Coronary artery (tissue), 2 donors: ENCODE measurements around the gene CHST9.
"Not testable (repeated sequence)": the region's sequence is repeated elsewhere in the genome, so short reads cannot be mapped to it uniquely, and the experiment has no call there.

ENCODE experiments used
- DNase-seq: peaks from one replicate; pipeline ENCODE4 v3.0.0-alpha.2; 2017; ENCODE audit warnings: low spot score
- H3K27ac ChIP-seq, 2 donors: fragments of 200-600 bp; sonication (generic); one replicate each; pipeline ENCODE4 v1.5.1; 2016 to 2019
- H3K4me3 ChIP-seq: fragments of 200-600 bp; sonication (generic); 2 replicates; pipeline ENCODE4 v1.5.1; 2016; ENCODE audit warnings: mild to moderate bottlenecking, moderate library complexity
- TF ChIP-seq, protein P1 (sequence below): fragments of 200-600 bp; sonication (generic); IDR thresholded peaks from one replicate; pipeline ENCODE4 v1.5.1; 2019; ENCODE audit warnings: antibody characterized with exemption

Gene CHST9

DNA sequence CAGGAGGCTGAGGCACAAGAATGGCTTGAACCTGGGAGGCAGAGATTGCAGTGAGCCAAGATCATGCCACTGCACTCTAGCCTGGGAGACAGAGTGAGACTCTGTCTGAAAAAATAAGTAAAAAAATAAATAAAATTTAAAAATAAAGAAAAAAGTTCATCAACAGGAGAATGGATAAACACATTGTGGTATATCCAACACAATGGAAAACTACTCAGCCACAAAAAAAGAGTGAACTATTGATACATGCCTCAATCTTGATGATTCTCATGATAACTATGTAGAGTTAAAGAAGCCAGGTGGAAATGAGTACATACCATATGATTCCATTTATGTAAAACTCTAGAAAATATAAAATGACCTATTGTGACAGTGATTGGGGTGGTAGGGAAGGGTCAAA, 195.3 kb downstream of the CHST9 start:
- Histone ChIP-seq H3K4me3 (no peak overlapping the region), H3K27ac (no peak overlapping the region)
- no peak for DNase-seq
- TF ChIP-seq, protein P1, sequence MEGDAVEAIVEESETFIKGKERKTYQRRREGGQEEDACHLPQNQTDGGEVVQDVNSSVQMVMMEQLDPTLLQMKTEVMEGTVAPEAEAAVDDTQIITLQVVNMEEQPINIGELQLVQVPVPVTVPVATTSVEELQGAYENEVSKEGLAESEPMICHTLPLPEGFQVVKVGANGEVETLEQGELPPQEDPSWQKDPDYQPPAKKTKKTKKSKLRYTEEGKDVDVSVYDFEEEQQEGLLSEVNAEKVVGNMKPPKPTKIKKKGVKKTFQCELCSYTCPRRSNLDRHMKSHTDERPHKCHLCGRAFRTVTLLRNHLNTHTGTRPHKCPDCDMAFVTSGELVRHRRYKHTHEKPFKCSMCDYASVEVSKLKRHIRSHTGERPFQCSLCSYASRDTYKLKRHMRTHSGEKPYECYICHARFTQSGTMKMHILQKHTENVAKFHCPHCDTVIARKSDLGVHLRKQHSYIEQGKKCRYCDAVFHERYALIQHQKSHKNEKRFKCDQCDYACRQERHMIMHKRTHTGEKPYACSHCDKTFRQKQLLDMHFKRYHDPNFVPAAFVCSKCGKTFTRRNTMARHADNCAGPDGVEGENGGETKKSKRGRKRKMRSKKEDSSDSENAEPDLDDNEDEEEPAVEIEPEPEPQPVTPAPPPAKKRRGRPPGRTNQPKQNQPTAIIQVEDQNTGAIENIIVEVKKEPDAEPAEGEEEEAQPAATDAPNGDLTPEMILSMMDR: no peak

DNA sequence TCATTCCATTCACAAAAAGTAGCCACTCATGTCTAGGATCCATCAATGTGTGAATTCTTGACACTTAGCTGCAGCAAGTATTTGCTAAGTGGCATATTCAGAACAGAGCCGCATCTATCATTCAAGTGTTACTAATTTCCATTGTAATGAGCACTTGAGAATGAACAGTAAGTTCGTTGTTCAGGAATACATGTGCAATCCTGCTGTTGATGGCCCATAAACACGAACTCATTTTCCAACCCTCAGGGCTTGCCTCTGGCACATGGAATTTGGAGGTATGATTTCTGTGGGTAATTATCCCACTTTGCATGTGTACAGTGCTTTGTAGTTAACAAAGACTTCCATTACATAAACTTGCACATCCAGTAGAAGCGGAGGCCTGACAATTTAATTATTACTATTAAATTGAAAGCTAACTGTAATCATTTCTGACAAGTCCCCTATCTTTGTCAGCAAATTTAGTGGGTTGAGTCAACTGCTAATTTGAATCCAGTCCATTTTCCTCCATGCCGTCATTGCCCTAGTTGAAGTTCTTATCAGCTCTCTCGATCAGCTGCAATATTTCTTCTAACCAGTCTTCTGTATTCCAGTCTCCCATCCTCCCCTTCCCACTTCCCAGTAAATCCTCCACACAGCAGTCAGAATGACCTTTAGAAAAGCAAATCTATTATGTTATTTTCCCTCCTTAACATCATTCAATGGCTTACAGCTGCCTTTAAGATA, 203.6 kb downstream of the CHST9 start:
- Histone ChIP-seq H3K4me3 (no peak overlapping the region), H3K27ac (no peak overlapping the region)
- TF ChIP-seq, protein P1: no peak
- DNase-seq: no peak

DNA sequence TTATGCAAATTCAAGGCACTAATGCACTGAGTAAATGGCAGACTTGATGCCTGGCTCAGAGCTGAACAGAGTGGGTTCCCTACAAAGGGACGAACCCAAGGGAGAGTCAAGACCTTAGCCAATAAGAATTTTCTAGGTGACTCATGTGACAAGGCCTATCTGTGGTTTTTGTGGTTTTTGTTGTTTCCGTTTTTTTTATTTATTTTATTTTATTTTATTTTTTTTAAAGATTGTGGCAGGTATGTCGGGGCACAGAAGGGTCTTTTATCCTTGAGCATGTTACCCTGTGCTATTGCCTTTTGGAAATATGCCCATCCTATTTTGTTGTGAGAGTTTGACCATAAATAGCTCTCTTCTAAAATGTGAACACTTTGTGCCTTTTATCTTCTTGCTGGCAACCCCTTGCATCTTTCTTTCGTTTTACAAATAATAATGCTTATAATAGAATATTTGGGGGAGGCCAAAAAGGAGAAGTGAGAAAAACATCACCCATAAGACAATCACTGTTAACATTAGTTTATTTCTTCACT, 206.2 kb downstream of the CHST9 start:
- H3K27ac ChIP-seq: no peak overlapping the region
- DNase-seq: no peak
- TF ChIP-seq, protein P1: no peak
- no peak overlapping the region for H3K4me3 ChIP-seq

DNA sequence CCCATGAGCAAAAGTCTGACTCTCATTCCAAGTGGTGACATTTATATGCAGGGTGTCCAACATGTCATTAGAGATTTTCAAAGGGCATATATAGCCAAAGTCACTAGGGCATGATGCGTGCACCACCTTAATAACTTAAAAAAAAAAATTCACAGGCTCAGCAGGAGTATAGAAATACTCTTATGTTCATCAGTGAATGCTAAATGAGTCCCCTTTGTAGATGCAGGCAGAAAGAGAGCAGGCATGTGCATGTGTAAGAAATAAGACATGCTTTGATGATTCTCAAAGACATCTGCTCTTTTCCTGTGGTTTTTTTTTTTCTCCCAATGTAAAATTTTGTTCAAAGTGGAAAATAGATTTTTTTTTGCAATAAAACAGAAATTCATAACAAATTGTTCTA, 207.3 kb downstream of the CHST9 start:
- Histone ChIP-seq H3K4me3 (no peak overlapping the region), H3K27ac (no peak overlapping the region)
- TF ChIP-seq, protein P1: no peak
- no peak for DNase-seq

DNA sequence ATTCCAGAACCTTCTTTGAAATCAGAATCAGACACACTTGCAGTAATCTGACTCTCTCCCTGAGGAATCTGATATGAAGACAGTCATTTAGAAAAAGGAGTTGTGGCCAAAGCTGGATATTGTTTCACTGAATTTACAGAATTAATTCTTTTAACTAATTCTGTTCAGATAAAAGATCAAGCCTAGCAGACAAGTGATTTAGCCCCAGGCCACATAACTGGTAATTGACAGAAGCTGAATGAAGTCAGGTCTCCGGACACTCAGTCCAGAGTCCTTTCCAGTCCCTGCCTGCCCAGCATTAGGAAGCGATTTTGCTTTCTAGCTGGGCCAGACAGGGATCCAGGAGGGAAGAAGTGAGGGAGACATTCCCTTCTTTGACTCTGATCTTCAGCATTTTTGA, 208.9 kb downstream of the CHST9 start:
- DNase-seq: no peak
- TF ChIP-seq, protein P1: no peak
- H3K4me3 ChIP-seq: no peak overlapping the region
- no peak overlapping the region for H3K27ac ChIP-seq

DNA sequence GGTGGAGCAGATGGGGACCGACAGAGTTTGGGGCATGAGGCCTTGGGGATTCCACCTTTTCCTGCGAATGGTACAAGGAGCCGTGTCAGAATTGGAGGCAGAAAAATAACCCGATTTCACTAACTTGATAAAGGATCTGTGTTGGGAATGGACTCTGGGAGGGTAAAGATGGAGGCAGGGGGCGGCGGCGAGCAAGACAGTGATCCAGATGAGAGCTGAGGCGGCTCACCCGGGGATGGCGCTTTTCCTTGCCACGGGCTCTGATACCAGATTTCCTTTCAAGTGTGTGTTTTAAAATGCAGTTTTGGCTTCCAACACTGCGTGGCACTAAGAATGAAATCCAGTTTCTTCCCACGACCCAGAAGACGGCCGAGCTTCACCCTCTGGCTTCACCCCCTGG, 212.6 kb downstream of the CHST9 start:
- not testable (repeated sequence) for H3K4me3 ChIP-seq, DNase-seq, H3K27ac ChIP-seq

DNA sequence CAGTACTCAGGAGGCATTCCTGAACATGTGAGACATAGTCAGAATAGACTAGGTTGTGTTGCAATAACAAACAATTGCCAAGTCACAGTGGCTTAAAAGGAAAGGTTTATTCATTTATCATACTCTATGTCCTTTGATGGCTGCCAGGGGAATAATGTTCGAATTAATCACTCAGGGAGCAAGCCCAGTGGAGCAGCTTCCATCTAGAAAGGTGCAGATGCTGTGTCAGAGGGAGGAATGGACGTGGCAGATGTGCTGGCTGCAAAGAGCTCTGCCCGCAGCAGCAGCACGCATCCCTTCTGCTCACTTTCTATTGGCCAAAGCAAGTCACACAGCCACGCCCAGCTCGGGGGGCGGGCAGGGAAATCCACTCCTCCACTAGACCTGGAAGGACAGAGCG, 213.7 kb downstream of the CHST9 start:
- TF ChIP-seq, protein P1: no peak
- Histone ChIP-seq H3K4me3 (no peak overlapping the region), H3K27ac (no peak overlapping the region)
- no peak for DNase-seq
